Measurements from ENCODE around the gene MIPOL1.
"Not testable (repeated sequence)": the region's sequence is repeated elsewhere in the genome, so short reads cannot be mapped to it uniquely, and the experiment has no call there.

The MIPOL1 gene

GRCh38 chr14:37411079-37411735 lies 213.5 kb downstream of the MIPOL1 start:
- DNase-seq = no peak

DNA sequence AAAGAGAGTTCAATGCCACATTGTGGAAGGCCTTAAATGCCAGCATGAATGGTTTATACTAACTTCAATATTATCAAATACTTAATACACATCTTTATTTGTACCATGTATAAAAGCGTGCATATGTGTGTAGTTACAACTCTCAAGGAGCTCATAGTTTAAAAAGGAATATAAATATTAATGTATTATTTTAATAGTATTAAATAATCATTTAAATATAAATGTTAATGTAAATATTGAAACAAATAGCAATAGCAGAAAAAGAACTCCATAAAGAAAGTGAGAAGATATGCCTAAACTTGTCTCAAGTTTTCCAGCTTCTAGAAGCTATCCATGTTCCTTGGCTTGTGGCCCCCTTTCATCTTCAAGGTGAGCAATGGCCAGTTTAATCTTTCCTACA lies 215.3 kb downstream of the MIPOL1 start:
- no peak for DNase-seq

- DNase-seq = no peak
Measured at GRCh38 chr14:37413504-37414003, 215.8 kb downstream of the MIPOL1 start.

GRCh38 chr14:37416264-37416663 lies 218.5 kb downstream of the MIPOL1 start:
- DNase-seq = no peak

DNA sequence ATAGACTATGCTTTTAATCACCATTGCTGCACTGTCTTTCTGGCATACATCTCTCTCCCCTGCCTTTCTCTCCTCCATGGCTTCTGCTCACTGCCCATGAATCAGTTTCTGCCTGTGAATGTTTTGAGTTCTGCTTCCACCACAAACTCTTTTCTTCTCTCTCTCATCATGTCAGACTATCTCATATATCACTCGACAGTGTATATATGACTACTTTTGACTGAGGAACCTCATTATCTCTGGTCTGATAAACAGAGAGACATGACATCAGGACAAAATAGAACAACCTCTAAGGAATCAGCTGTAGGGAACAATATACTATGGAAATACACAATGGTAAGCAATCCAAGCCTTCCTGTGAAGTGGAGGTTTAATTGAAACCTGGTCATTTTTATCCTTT lies 219.4 kb downstream of the MIPOL1 start:
- no peak for DNase-seq

GRCh38 chr14:37417833-37418232 lies 220.1 kb downstream of the MIPOL1 start:
- no peak for DNase-seq

DNA sequence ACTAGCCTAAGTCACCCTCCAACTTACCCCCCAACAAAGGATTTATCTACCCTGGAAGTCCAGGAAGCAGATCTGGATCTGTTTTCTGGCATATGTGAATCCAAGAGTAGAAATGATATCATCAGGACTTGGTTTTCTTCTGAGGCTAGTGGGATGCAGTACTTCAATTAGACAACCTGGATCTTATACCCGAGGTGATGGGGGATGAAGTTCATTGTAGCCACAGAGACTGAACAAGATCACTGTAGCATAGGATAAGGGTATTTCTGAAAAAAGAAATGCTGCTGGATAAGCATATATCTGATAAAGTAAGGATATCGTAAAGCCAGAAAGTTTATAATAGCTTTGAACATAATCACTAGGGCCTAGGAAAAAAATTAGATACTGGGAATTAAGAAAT lies 222.9 kb downstream of the MIPOL1 start:
- no peak for DNase-seq

DNA sequence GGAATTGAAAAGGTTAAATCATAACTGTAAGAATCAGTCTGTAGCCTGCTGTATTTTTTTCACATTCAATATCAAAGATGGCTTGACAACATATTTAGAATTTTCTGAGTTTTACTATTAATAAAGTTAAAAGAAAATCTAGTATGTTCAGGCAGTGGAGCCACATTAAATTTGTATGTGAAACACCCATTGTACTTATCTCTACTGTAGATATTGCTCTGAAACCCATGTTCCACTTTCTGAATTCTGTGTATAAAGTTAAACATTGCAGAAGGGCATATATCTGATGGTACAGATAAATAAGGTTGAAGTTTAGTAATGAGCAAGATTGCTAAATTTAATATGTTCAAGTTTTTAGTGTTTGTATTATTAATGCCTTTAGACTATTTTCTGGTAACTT lies 224.6 kb downstream of the MIPOL1 start:
- no peak for DNase-seq

DNA sequence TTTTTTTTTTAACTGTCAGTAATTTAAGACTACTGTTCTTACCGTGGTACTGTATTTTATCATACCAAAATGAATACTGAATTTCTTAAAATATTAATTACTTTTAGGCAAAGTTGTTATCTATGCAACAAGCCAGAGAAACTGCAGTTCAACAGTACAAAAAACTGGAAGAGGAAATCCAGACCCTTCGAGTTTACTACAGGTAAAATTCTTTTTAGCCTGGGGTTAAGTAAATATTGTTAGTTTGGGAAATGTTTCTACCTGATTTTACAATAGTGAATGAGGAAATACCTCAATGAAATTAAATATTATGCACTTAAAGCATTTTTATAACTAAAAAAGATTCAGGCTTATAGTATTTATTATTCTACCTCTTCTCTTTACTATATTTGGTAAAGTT lies 225.0 kb downstream of the MIPOL1 start:
- DNase-seq = no peak

DNA sequence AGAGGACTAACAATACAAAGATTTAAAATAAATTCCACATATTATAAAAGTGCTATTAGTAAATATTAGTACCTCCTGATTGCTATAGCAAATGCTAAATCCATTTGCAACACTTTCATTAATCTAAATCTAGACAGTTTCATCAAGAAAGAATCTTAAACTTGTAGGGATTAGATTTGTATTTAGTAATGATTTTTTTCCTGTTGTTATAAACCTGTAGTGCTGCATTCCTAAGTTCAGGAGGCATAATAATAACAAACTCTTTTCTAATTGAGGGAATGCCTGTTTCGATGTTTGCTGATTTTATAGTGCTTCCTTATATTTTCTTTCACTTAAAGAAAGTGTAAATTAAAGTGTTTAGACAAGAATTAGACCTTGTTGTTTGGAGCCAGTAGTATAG lies 231.2 kb downstream of the MIPOL1 start:
- DNase-seq = no peak

- DNase-seq = no peak
Measured at GRCh38 chr14:37429618-37430017, 231.9 kb downstream of the MIPOL1 start.

- DNase-seq = no peak
Measured at GRCh38 chr14:37434867-37435266, 237.1 kb downstream of the MIPOL1 start.

- peak; percentile 55 for DNase-seq
Measured at GRCh38 chr14:37436519-37436918, 238.8 kb downstream of the MIPOL1 start.

- DNase-seq = peak; percentile 45
Measured at GRCh38 chr14:37437490-37437889, 239.8 kb downstream of the MIPOL1 start.

DNA sequence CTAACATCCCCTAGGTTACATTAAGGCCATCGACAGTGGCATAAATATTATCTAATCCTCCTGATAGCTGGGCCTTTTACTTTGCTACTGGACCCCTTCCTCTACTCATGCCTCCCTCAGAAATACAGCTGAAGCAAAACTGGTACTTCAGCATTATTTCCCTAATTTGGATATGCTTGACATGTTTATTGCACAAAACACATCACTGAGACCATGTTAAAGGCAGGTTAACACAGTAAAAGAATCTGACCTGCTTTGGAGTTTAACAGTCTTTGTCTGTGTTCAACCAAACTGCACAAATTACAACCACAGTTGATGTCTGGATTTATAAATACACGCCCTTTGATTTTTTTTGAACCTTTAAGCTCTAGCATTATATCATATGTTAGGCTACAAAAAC lies 240.7 kb downstream of the MIPOL1 start:
- DNase-seq = no peak

GRCh38 chr14:37443461-37443860 lies 245.7 kb downstream of the MIPOL1 start:
- DNase-seq = no peak

DNA sequence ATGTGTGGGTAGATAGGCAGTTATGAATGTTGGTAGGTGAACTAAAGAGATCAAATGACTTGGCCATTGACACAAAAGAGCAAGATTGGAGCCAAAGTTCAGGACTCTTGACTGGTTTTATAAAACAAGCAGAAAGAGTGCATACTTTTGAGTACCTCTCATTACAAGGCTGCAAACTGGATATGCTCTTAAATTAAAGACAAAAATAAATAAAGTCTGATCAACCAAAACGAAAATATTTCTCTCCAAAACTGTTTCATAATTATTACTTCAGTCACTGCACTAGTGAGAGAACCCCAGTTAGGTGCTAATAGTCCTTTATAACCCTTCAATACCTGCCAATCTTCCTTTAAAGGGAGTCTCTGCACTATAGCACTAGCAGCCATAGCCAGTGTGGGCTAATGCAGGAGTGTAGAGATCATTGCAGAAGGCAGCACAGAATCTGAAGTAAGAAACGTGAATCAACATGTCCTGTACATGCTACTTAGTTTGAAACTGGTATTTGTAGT lies 250.2 kb downstream of the MIPOL1 start:
- DNase-seq = no peak

- no peak for DNase-seq
Measured at GRCh38 chr14:37452323-37452722, 254.6 kb downstream of the MIPOL1 start.

DNA sequence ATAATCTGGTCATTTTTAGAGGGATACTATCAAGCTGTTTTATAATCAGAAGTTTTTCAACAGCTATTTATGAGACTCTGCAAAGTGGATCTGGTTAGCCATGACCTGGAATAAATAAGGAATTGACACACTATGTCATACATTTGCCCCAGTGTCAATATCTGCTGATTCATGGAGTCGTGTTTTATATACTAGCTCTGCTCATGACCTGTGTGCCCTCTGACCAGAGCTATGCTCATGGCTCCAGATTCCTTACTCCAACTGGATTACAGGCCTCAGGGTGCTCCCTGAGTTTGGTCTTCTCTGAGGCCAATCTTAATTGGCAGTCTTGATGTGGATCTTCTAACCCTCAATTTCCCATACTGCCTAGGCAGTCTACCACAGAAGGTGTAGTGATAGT lies 256.2 kb downstream of the MIPOL1 start:
- no peak for DNase-seq

- DNase-seq = no peak
Measured at GRCh38 chr14:37457334-37457733, 259.6 kb downstream of the MIPOL1 start.

DNA sequence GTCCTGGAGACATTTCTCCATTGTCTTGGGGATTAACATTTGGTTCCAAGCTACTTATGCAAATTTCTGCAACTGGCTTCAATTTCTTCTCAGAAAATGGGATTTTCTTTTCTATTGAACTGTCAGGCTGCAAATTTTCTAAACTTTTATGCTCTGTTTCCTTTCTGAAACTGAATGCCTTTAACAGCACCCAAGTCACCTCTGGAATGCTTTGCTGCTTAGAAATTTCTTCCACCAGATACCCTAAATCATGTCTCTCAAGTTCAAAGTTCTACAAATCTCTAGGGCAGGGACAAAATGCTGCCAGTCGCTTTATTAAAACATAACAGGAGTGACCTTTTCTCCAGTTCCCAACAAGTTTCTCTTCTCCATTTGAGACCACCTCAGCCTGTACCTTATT lies 264.7 kb downstream of the MIPOL1 start:
- not testable (repeated sequence) for DNase-seq

DNA sequence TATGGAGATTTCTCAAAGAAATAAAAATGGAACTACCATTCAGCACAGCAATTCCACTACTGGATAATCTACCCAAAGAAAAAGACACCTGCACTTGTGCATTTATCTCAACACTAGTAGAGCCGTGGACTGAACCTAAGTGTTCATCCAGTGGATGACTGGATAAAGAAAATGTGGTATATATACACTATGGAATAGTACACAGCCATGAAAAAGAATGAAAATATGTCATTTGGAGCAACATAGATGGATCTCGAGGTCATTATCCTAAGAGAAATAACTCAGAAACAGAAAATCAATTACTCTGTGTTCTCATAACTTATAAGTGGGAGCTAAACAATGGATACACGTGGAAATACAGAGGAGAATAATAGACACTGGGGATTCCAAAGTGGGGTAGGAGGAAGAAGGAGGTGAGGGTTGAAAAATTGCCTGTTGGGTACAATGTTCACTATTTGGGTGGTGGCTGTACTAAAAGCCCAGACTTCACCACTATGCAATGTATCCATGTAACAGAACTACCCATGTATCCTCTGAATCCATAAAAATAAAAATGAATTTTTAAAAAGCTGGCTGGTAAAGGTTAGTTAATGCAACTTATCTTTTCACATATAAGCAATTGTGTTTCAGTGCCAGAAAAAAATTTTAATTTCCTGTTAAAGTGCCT lies 266.6 kb downstream of the MIPOL1 start:
- no peak for DNase-seq

GRCh38 chr14:37466003-37466622 lies 268.4 kb downstream of the MIPOL1 start:
- DNase-seq = no peak

GRCh38 chr14:37466623-37467088 lies 268.9 kb downstream of the MIPOL1 start:
- no peak for DNase-seq

Data from NCI-H2081 treated with DMSO at 0.1 percent for 48 hours (cell line).